NCI-H1694 treated with DMSO at 0.1 percent for 48 hours (cell line): ENCODE measurements around the gene FSIP1.

Experiments
- DNase-seq: peaks from one replicate; lab custom pipeline; 2025; lab: John Stamatoyannopoulos, UW

Gene FSIP1

GRCh38 chr15:39618063-39618823 lies 164.4 kb downstream of the FSIP1 start:
- no peak for DNase-seq

- DNase-seq, result no peak
Measured at GRCh38 chr15:39616731-39617455, 165.7 kb downstream of the FSIP1 start.

DNA sequence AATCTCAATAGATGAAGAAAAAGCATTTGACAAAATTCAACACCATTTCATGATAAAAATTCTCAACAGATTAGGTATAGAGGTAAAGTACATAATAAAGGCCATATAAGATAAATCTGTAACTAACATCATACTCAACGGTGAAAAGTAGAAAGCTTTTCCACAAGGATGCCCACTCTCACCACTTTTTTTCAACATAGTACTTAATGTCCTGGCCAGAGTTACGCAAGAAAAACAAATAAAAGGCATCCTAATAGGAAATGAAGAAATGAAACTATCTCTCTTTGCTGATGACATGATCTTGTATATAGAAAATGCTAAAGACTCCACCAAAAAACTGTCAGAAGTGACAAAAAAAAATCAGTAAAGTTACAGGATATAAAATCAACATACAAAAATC lies 168.8 kb downstream of the FSIP1 start:
- DNase-seq, result no peak

DNA sequence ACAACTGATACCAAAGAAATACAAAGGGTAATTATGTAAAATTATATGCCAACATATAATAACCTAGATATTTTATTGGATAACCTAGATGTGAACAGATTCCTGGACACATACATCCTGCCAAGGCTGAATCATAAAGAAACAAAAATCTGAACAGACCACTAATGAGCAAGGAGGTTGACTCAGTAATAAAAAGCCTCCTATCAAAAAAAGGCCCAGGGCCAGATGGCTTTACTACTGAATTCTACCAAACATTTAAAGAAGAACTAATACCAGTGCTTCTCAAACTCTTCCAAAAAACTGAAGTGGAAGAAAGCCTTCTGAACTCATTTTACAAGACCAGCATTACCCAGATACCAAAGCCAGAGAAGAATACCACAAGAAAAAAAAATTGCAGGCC lies 169.4 kb downstream of the FSIP1 start:
- no peak for DNase-seq

DNA sequence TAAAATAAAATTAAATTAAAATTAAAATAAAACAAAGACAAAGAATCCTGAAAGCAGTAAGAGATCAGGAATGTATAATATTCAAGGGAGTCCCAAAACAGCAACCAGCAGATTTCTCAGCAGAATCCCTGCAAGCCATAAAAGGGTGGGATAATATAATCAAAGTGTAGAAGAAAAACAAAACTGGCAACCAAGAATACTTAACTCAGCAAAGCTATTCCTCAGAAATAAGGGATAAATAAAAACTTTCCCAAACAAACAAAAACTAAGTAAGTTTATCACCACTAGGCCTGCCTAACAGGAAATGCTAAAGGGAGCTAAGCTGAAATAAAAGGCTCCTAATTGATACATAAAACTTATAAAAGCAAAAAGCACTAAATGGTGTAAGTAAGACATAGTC lies 172.0 kb downstream of the FSIP1 start:
- DNase-seq, result no peak

- no peak for DNase-seq
Measured at GRCh38 chr15:39609166-39609916, 173.3 kb downstream of the FSIP1 start.

DNA sequence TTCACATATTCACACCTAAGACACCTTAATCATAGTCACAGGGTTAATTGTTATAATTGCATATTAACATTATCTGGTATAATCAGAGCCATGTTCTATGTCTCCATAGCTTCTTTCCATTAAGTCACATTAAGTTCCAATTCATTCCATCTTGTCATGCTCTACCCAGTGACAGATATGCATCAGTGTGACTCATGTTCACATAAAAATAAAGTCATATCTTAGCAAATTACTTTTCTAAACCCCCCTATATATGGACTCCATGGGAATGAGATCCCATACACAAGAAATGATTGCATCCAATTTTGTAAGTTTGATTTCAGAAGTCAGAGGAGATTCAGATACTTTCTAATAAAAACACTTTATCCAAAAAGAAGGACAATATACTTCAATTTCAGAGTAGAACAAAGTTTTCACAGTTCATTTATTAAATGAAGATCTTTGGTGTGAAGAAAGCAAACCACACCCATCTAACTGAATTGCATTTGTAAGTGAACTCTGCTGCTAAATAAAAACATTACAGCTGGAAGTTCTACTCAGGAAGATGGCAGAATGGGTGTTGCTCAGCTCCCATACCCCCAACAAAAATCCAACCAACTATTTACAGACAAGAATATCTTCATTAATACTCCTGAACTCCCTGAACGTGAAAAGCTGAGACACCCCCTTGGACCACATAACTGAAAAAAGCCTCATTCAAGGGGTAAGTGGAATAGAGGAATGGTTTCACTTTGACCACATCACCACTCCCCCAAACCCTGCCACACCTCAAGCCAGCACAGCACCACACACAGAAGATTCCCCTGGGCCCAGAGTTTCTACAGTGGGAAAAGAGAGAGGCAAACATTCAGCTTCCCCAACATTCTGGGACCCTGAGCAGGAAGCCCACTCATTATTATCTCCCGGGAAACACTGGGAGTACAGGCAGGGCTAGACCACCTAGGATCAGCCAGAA lies 174.2 kb downstream of the FSIP1 start:
- no peak for DNase-seq

GRCh38 chr15:39605146-39605545 lies 177.5 kb downstream of the FSIP1 start:
- no peak for DNase-seq

GRCh38 chr15:39602143-39602542 lies 180.5 kb downstream of the FSIP1 start:
- no peak for DNase-seq

DNA sequence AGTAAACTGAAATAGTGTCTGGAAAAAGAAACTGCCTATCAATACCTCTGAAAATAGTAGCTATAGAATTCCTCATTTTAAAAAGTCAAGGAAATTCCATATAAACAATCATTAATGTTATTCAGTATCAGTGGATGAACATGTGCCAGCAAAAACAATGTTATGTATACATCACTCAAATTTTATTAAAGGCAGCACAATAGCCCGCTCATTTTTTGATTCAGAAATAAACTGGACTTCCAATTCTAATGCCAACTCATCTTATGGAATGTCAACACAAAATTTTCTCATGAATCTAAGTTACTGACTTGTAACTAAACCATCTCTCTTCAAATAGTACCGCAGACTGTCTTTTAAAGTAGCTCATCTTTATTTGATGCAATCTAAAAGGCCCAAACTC lies 182.8 kb downstream of the FSIP1 start:
- DNase-seq, result no peak

GRCh38 chr15:39598958-39599845 lies 183.4 kb downstream of the FSIP1 start:
- no peak for DNase-seq

- no peak for DNase-seq
Measured at GRCh38 chr15:39598186-39598850, 184.3 kb downstream of the FSIP1 start.

GRCh38 chr15:39597751-39598185 lies 184.9 kb downstream of the FSIP1 start:
- DNase-seq, result no peak

DNA sequence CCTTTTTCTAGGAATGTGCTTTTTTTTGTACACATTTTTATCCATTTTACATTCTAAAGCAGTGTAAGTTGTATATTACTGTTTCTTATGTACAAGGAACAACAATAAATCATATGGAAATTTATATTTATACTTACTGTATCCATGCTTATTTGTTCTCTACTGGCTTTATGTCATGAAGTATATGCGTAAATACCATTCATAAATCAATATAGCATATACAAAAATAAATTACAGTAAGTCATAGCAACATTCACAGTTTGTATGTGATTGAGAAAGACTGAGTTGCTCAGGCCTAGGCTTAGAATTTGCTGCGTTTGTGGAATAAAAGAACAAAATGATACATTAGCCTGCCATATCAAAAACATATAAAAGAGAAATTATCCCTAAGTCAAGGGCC lies 185.3 kb downstream of the FSIP1 start:
- no peak for DNase-seq

DNA sequence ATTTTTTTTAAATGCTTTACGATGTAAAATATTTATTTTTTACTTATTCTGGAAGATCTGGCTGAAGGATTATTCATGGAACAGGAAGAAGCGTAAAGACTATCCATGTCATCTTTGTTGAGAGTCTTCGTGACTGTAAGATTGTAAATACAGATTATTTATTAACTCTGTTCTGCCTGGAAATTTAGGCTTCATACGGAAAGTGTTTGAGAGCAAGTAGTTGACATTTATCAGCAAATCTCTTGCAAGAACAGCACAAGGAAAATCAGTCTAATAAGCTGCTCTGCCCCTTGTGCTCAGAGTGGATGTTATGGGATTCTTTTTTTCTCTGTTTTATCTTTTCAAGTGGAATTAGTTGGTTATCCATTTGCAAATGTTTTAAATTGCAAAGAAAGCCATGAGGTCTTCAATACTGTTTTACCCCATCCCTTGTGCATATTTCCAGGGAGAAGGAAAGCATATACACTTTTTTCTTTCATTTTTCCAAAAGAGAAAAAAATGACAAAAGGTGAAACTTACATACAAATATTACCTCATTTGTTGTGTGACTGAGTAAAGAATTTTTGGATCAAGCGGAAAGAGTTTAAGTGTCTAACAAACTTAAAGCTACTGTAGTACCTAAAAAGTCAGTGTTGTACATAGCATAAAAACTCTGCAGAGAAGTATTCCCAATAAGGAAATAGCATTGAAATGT lies 186.1 kb downstream of the FSIP1 start:
- DNase-seq, result no peak

DNA sequence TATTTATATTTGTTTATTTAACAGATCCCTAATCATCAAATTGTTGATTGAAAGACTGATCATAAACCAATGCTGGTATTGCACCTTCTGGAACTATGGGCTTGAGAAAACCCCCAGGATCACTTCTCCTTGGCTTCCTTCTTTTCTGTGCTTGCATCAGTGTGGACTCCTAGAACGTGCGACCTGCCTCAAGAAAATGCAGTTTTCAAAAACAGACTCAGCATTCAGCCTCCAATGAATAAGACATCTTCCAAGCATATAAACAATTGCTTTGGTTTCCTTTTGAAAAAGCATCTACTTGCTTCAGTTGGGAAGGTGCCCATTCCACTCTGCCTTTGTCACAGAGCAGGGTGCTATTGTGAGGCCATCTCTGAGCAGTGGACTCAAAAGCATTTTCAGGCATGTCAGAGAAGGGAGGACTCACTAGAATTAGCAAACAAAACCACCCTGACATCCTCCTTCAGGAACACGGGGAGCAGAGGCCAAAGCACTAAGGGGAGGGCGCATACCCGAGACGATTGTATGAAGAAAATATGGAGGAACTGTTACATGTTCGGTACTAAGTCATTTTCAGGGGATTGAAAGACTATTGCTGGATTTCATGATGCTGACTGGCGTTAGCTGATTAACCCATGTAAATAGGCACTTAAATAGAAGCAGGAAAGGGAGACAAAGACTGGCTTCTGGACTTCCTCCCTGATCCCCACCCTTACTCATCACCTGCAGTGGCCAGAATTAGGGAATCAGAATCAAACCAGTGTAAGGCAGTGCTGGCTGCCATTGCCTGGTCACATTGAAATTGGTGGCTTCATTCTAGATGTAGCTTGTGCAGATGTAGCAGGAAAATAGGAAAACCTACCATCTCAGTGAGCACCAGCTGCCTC lies 187.1 kb downstream of the FSIP1 start:
- DNase-seq, result no peak

- DNase-seq, result no peak
Measured at GRCh38 chr15:39594446-39595337, 187.9 kb downstream of the FSIP1 start.
